Measurements from ENCODE around the gene PRDX2. TPM values are rescaled to one million over a fixed set of nuclear protein-coding genes. Genes with fewer than 3 reads are reported as not detected.

Gene PRDX2
- total RNA-seq, 1 donor from 2014 or later, result 166 TPM

GRCh38 chr19:12750851-12751250 is 50.7 kb downstream of the PRDX2 start:
- Histone ChIP-seq H3K27me3 (ENCODE audit: insufficient read depth, low read length) (peaks cover 8% of the 10 kb centered on the region), H3K4me3 (ENCODE audit: insufficient read depth, low read depth, low read length) (no peak overlapping the region), H3K79me2 (ENCODE audit: insufficient read depth, low read length) (no peaks in the 10 kb centered on the region), H3K9ac (ENCODE audit: low read length) (no peak overlapping the region), H3K4me2 (ENCODE audit: low read length) (no peak overlapping the region), H2AFZ (ENCODE audit: low read depth, low read length) (no peak overlapping the region), H4K20me1 (ENCODE audit: insufficient read depth, low read length) (no peaks in the 10 kb centered on the region), H3K27ac (ENCODE audit: low read depth, low read length) (no peak overlapping the region), H3K36me3 (ENCODE audit: insufficient read depth, low read length) (peaks cover 9% of the 10 kb centered on the region), H3K4me1 (ENCODE audit: insufficient read depth, low read length) (no peaks in the 10 kb centered on the region), H3K9me3 (ENCODE audit: insufficient read depth, low read depth, low read length) (peaks cover 10% of the 10 kb centered on the region)
- H3K9me3 Mint-ChIP-seq (ENCODE audit: unreplicated experiment), result peaks cover 4% of the 10 kb centered on the region
- FAIRE-seq, result no peak
- no peak for TF ChIP-seq CTCF (IDR thresholded peaks at IDR 0.05; ENCODE audit: insufficient read depth, low read depth, low read length)
- TF ChIP-seq EZH2 (IDR thresholded peaks at IDR 0.05; ENCODE audit: insufficient read depth, low read length), result no peak
- DNase-seq (ENCODE audit: low read depth), result peak; percentile 37
- H3K27me3 Mint-ChIP-seq (ENCODE audit: low read depth, unreplicated experiment), result peaks cover 39% of the 10 kb centered on the region
- H3K27ac Mint-ChIP-seq (ENCODE audit: unreplicated experiment), result no peak overlapping the region
- no peak overlapping the region for H3K4me3 Mint-ChIP-seq (ENCODE audit: unreplicated experiment)
- H3K36me3 Mint-ChIP-seq (ENCODE audit: low read depth, unreplicated experiment), result peaks cover 12% of the 10 kb centered on the region
- H3K4me1 Mint-ChIP-seq (ENCODE audit: low read depth, unreplicated experiment), result no peaks in the 10 kb centered on the region

- peak overlapping the region; percentile 47 for H3K4me2 ChIP-seq (ENCODE audit: low read length)
- peaks cover 37% of the 10 kb centered on the region for H3K27me3 Mint-ChIP-seq (ENCODE audit: low read depth, unreplicated experiment)
- no peak overlapping the region for H3K27ac ChIP-seq (ENCODE audit: low read depth, low read length)
- peak overlapping the region; percentile 15 for H3K27ac Mint-ChIP-seq (ENCODE audit: unreplicated experiment)
- H2AFZ ChIP-seq (ENCODE audit: low read depth, low read length), result no peak overlapping the region
- H3K9ac ChIP-seq (ENCODE audit: low read length), result no peak overlapping the region
- H3K4me1 Mint-ChIP-seq (ENCODE audit: low read depth, unreplicated experiment), result peaks cover 3% of the 10 kb centered on the region
- no peak overlapping the region for H3K4me3 Mint-ChIP-seq (ENCODE audit: unreplicated experiment)
- H4K20me1 ChIP-seq (ENCODE audit: insufficient read depth, low read length), result peaks cover 3% of the 10 kb centered on the region
- no peak overlapping the region for H3K4me3 ChIP-seq (ENCODE audit: insufficient read depth, low read depth, low read length)
- no peaks in the 10 kb centered on the region for H3K79me2 ChIP-seq (ENCODE audit: insufficient read depth, low read length)
- DNase-seq (ENCODE audit: low read depth) (peak; percentile 38), FAIRE-seq (no peak)
- TF ChIP-seq CTCF (IDR thresholded peaks at IDR 0.05; ENCODE audit: insufficient read depth, low read depth, low read length) (no peak), EZH2 (IDR thresholded peaks at IDR 0.05; ENCODE audit: insufficient read depth, low read length) (no peak)
- H3K9me3 ChIP-seq (ENCODE audit: insufficient read depth, low read depth, low read length), result peaks cover 10% of the 10 kb centered on the region
- H3K27me3 ChIP-seq (ENCODE audit: insufficient read depth, low read length), result peaks cover 8% of the 10 kb centered on the region
- peaks cover 9% of the 10 kb centered on the region for H3K36me3 ChIP-seq (ENCODE audit: insufficient read depth, low read length)
- H3K36me3 Mint-ChIP-seq (ENCODE audit: low read depth, unreplicated experiment), result peaks cover 14% of the 10 kb centered on the region
- no peaks in the 10 kb centered on the region for H3K4me1 ChIP-seq (ENCODE audit: insufficient read depth, low read length)
- peaks cover 4% of the 10 kb centered on the region for H3K9me3 Mint-ChIP-seq (ENCODE audit: unreplicated experiment)
Measured at GRCh38 chr19:12749938-12750521, 51.6 kb downstream of the PRDX2 start.

GRCh38 chr19:12748489-12748888 is 53.1 kb downstream of the PRDX2 start:
- Mint-ChIP-seq H3K4me1 (ENCODE audit: low read depth, unreplicated experiment) (peaks cover 7% of the 10 kb centered on the region), H3K4me3 (ENCODE audit: unreplicated experiment) (no peak overlapping the region), H3K9me3 (ENCODE audit: unreplicated experiment) (peaks cover 4% of the 10 kb centered on the region), H3K27ac (ENCODE audit: unreplicated experiment) (peak overlapping the region; percentile 78), H3K27me3 (ENCODE audit: low read depth, unreplicated experiment) (peaks cover 31% of the 10 kb centered on the region), H3K36me3 (ENCODE audit: low read depth, unreplicated experiment) (peaks cover 16% of the 10 kb centered on the region)
- no peak overlapping the region for H3K4me2 ChIP-seq (ENCODE audit: low read length)
- H3K4me1 ChIP-seq (ENCODE audit: insufficient read depth, low read length), result no peaks in the 10 kb centered on the region
- no peak overlapping the region for H2AFZ ChIP-seq (ENCODE audit: low read depth, low read length)
- peaks cover 10% of the 10 kb centered on the region for H3K9me3 ChIP-seq (ENCODE audit: insufficient read depth, low read depth, low read length)
- TF ChIP-seq CTCF (IDR thresholded peaks at IDR 0.05; ENCODE audit: insufficient read depth, low read depth, low read length) (no peak), EZH2 (IDR thresholded peaks at IDR 0.05; ENCODE audit: insufficient read depth, low read length) (no peak)
- no peaks in the 10 kb centered on the region for H3K79me2 ChIP-seq (ENCODE audit: insufficient read depth, low read length)
- peaks cover 9% of the 10 kb centered on the region for H3K36me3 ChIP-seq (ENCODE audit: insufficient read depth, low read length)
- FAIRE-seq, result no peak
- no peak overlapping the region for H3K9ac ChIP-seq (ENCODE audit: low read length)
- no peak overlapping the region for H3K27ac ChIP-seq (ENCODE audit: low read depth, low read length)
- peaks cover 8% of the 10 kb centered on the region for H3K27me3 ChIP-seq (ENCODE audit: insufficient read depth, low read length)
- H4K20me1 ChIP-seq (ENCODE audit: insufficient read depth, low read length), result peaks cover 10% of the 10 kb centered on the region
- DNase-seq (ENCODE audit: low read depth), result no peak
- no peak overlapping the region for H3K4me3 ChIP-seq (ENCODE audit: insufficient read depth, low read depth, low read length)

Data from astrocyte (in vitro differentiated cells and primary cell).